Astrocyte (in vitro differentiated cells and primary cell): ENCODE measurements around the gene MYO9A. TPM values are rescaled to one million over a fixed set of nuclear protein-coding genes. Genes with fewer than 3 reads are reported as not detected.

Source experiments
- DNase-seq: peaks from one replicate; pipeline ENCODE4 v3.0.0-alpha.2; 2010; ENCODE audit warnings: low read depth
- FAIRE-seq: peaks from 2 replicates; lab custom pipeline; 2011; peaks lifted over from hg19 to GRCh38; lab: Jason Lieb, UNC
- H2AFZ ChIP-seq: 2 replicates; pipeline ENCODE4 v1.6.0; 2012; ENCODE audit warnings: low read depth, low read length, inconsistent platforms
- H3K27ac ChIP-seq: 2 replicates; pipeline ENCODE4 v1.5.1; 2011; ENCODE audit warnings: low read depth, low read length, inconsistent platforms
- H3K27me3 ChIP-seq: 2 replicates; pipeline ENCODE4 v1.6.0; 2011; ENCODE audit warnings: low read length, inconsistent platforms; ENCODE audit not compliant: insufficient read depth
- H3K36me3 ChIP-seq: 2 replicates; pipeline ENCODE4 v1.5.1; 2011; ENCODE audit warnings: low read length, inconsistent platforms; ENCODE audit not compliant: insufficient read depth
- H3K4me1 ChIP-seq: 2 replicates; pipeline ENCODE4 v1.5.1; 2011; ENCODE audit warnings: low read length, inconsistent platforms; ENCODE audit not compliant: insufficient read depth
- H3K4me2 ChIP-seq: 2 replicates; pipeline ENCODE4 v1.6.0; 2012; ENCODE audit warnings: low read length, inconsistent platforms
- H3K4me3 ChIP-seq: 2 replicates; pipeline ENCODE4 v1.5.1; 2011; ENCODE audit warnings: low read depth, mild to moderate bottlenecking, low read length, inconsistent platforms; ENCODE audit not compliant: insufficient read depth
- H3K79me2 ChIP-seq: 2 replicates; pipeline ENCODE4 v1.6.0; 2012; ENCODE audit warnings: mild to moderate bottlenecking, low read length, inconsistent platforms; ENCODE audit not compliant: insufficient read depth
- H3K9ac ChIP-seq: 2 replicates; pipeline ENCODE4 v1.6.0; 2012; ENCODE audit warnings: mild to moderate bottlenecking, low read length, inconsistent platforms
- H3K9me3 ChIP-seq: 2 replicates; pipeline ENCODE4 v1.5.1; 2012; ENCODE audit warnings: low read depth, mild to moderate bottlenecking, low read length, inconsistent platforms; ENCODE audit not compliant: insufficient read depth
- H4K20me1 ChIP-seq: 2 replicates; pipeline ENCODE4 v1.6.0; 2012; ENCODE audit warnings: low read length, inconsistent platforms; ENCODE audit not compliant: insufficient read depth
- H3K27ac Mint-ChIP-seq: one replicate; pipeline ENCODE4 v1.8.0; 2021; ENCODE audit warnings: mild to moderate bottlenecking, mixed read lengths; ENCODE audit not compliant: unreplicated experiment
- H3K27me3 Mint-ChIP-seq: one replicate; pipeline ENCODE4 v1.8.0; 2021; ENCODE audit warnings: low read depth, mixed read lengths; ENCODE audit not compliant: unreplicated experiment
- H3K36me3 Mint-ChIP-seq: one replicate; pipeline ENCODE4 v1.8.0; 2021; ENCODE audit warnings: low read depth, mixed read lengths; ENCODE audit not compliant: unreplicated experiment
- H3K4me1 Mint-ChIP-seq: one replicate; pipeline ENCODE4 v1.8.0; 2021; ENCODE audit warnings: low read depth, mixed read lengths; ENCODE audit not compliant: unreplicated experiment
- H3K4me3 Mint-ChIP-seq: one replicate; pipeline ENCODE4 v1.8.0; 2021; ENCODE audit warnings: mild to moderate bottlenecking, moderate library complexity, mixed read lengths; ENCODE audit not compliant: unreplicated experiment
- H3K9me3 Mint-ChIP-seq: one replicate; pipeline ENCODE4 v1.8.0; 2021; ENCODE audit warnings: mild to moderate bottlenecking, mixed read lengths; ENCODE audit not compliant: unreplicated experiment
- EZH2 ChIP-seq: IDR thresholded peaks from 2 replicates; pipeline ENCODE4 v1.6.1; 2012; ENCODE audit warnings: mild to moderate bottlenecking, low read length, inconsistent platforms; ENCODE audit not compliant: insufficient read depth
- total RNA-seq: library from RNA; stranded (reverse); gene quantifications from 2 replicates; pipeline ENCODE4 v1.2.1, GENCODE V29; 2021
- TF ChIP-seq, protein P1 (sequence below): IDR thresholded peaks from 2 replicates; pipeline ENCODE4 v1.5.1; 2011; ENCODE audit warnings: low read depth, mild to moderate bottlenecking, inconsistent platforms, low read length, moderate library complexity; ENCODE audit not compliant: insufficient read depth

The MYO9A gene
- total RNA-seq, 1 donor from 2014 or later, result 26.4 TPM

DNA sequence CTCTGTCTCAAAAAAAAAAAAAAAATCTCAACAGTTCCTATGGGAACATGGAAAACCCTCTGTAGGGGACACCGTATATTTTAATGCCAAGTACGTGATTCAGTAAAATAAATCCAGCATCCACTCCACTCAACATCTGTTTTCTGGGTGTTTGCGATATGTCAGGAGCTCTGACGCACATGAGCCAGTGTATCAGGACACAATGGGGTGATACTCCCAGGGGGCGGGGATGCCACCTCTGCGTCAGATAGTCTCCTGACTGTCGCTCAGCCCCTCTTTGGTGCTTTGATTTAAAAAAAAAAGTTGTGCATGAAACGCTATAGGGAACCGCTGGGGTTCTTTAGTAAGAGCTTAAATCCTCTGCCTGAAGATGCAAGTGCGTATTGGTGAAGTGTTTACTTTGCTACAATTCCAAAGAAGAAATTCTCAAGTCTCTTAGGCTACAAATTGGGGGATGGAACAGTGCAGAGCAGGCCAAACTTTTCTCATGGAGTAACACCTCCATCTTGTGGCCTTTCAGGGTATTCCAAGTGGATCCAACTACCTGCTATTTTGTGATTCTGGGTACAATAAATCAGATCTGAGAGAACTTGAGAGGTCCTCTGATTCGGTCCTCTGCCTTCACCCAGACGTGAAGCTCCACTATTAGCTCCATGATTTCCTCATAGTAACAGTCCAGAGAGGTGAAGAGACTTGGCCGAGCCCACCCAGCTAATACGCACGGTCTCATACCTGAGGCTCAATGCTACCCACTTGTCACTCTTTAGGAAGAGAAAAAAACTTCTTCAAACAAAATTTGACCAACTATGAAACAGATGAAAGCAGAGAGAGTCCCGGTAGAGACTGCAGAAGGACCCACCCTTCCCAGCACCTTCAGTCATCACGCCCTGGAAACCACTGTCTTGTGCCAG lies 316.9 kb downstream of the MYO9A start:
- Mint-ChIP-seq H3K9me3 (no peaks in the 10 kb centered on the region), H3K27ac (no peak overlapping the region), H3K4me1 (peaks cover 11% of the 10 kb centered on the region), H3K36me3 (no peaks in the 10 kb centered on the region), H3K4me3 (no peak overlapping the region), H3K27me3 (no peaks in the 10 kb centered on the region)
- no peaks in the 10 kb centered on the region for H3K27me3 ChIP-seq
- H3K9me3 ChIP-seq, result no peaks in the 10 kb centered on the region
- H4K20me1 ChIP-seq, result no peaks in the 10 kb centered on the region
- TF ChIP-seq, protein P1, sequence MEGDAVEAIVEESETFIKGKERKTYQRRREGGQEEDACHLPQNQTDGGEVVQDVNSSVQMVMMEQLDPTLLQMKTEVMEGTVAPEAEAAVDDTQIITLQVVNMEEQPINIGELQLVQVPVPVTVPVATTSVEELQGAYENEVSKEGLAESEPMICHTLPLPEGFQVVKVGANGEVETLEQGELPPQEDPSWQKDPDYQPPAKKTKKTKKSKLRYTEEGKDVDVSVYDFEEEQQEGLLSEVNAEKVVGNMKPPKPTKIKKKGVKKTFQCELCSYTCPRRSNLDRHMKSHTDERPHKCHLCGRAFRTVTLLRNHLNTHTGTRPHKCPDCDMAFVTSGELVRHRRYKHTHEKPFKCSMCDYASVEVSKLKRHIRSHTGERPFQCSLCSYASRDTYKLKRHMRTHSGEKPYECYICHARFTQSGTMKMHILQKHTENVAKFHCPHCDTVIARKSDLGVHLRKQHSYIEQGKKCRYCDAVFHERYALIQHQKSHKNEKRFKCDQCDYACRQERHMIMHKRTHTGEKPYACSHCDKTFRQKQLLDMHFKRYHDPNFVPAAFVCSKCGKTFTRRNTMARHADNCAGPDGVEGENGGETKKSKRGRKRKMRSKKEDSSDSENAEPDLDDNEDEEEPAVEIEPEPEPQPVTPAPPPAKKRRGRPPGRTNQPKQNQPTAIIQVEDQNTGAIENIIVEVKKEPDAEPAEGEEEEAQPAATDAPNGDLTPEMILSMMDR, result peak; percentile 97
- TF ChIP-seq EZH2, result no peak
- H2AFZ ChIP-seq, result no peak overlapping the region
- no peaks in the 10 kb centered on the region for H3K79me2 ChIP-seq
- H3K4me1 ChIP-seq, result peaks cover 5% of the 10 kb centered on the region
- no peaks in the 10 kb centered on the region for H3K36me3 ChIP-seq
- FAIRE-seq, result peak; percentile 69
- peak; percentile 63 for DNase-seq
- H3K9ac ChIP-seq, result no peak overlapping the region
- no peak overlapping the region for H3K4me2 ChIP-seq
- H3K4me3 ChIP-seq, result no peak overlapping the region
- no peak overlapping the region for H3K27ac ChIP-seq

DNA sequence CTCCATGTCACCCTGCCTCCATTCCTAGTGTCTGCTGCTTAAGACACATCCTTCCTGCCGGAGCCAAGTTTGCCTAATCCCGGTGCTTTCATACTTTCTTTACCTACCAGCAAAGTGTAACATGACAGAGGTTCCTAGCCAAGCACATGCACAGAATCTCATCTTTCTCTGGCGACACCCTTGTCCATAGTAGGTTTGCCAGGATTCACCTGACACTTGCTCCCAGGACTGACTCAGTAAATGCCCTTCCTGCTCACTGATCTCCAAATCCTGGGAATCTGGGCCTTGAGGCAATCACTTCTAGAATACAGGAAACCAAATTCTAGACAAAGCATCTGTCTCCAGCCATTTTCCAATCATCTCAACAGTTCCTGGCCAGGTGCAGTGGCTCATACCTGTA lies 317.8 kb downstream of the MYO9A start:
- no peaks in the 10 kb centered on the region for H3K27me3 Mint-ChIP-seq
- Histone ChIP-seq H3K4me3 (no peak overlapping the region), H4K20me1 (no peaks in the 10 kb centered on the region), H3K27ac (no peak overlapping the region), H3K9me3 (no peaks in the 10 kb centered on the region), H3K27me3 (no peaks in the 10 kb centered on the region), H2AFZ (no peak overlapping the region), H3K79me2 (no peaks in the 10 kb centered on the region), H3K4me1 (peaks cover 4% of the 10 kb centered on the region), H3K36me3 (no peaks in the 10 kb centered on the region), H3K4me2 (no peak overlapping the region), H3K9ac (no peak overlapping the region)
- no peaks in the 10 kb centered on the region for H3K36me3 Mint-ChIP-seq
- H3K4me3 Mint-ChIP-seq, result no peak overlapping the region
- no peak overlapping the region for H3K27ac Mint-ChIP-seq
- FAIRE-seq (no peak), DNase-seq (no peak)
- TF ChIP-seq EZH2, result no peak
- TF ChIP-seq, protein P1, result no peak
- H3K9me3 Mint-ChIP-seq, result no peaks in the 10 kb centered on the region
- peaks cover 6% of the 10 kb centered on the region for H3K4me1 Mint-ChIP-seq

DNA sequence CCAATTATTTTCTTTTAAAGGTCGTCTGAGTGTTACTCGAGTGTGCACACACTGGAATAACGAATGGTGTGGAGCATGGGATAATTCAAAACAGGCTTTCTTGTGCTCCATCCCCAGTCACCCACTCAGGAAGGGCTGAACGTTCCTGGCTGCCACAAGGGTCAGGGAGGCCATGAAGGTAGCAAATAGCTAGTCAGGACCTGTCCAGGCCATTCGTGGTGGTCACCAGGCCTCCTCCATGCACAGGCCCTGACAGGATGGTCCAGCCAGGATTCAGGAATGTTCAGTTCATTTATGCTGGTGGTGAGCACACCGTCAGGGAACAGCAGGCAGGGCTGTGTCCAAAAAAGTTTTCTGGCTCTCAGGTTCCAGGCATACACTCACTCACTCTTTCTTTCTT lies 319.3 kb downstream of the MYO9A start:
- H3K27me3 Mint-ChIP-seq, result no peaks in the 10 kb centered on the region
- FAIRE-seq (no peak), DNase-seq (no peak)

More for the DNA sequence above, 319.3 kb downstream of the MYO9A start:
- H2AFZ ChIP-seq, result no peak overlapping the region
- peaks cover 4% of the 10 kb centered on the region for H3K4me1 ChIP-seq
- H3K36me3 ChIP-seq, result no peaks in the 10 kb centered on the region
- Mint-ChIP-seq H3K36me3 (no peaks in the 10 kb centered on the region), H3K4me3 (no peak overlapping the region), H3K9me3 (no peaks in the 10 kb centered on the region), H3K27ac (no peak overlapping the region), H3K4me1 (no peaks in the 10 kb centered on the region)
- no peak overlapping the region for H3K4me3 ChIP-seq
- no peaks in the 10 kb centered on the region for H4K20me1 ChIP-seq
- no peak overlapping the region for H3K27ac ChIP-seq
- H3K79me2 ChIP-seq, result no peaks in the 10 kb centered on the region
- H3K4me2 ChIP-seq, result no peak overlapping the region
- no peak for TF ChIP-seq EZH2
- TF ChIP-seq, protein P1, result no peak
- H3K27me3 ChIP-seq, result no peaks in the 10 kb centered on the region
- H3K9me3 ChIP-seq, result no peaks in the 10 kb centered on the region
- no peak overlapping the region for H3K9ac ChIP-seq
